GM21381 (cell line): ENCODE data around the gene SH3BP4.
"Not testable (repeated sequence)": the region's sequence is repeated elsewhere in the genome, so short reads cannot be mapped to it uniquely, and the experiment has no call there.

Experiments used
- ATAC-seq: cut with Tn5 transposase; IDR thresholded peaks from one replicate; pipeline ENCODE4 v1.9.1; 2021; ENCODE audit warnings: mild to moderate bottlenecking, moderate library complexity; ENCODE audit not compliant: unreplicated experiment

The SH3BP4 gene

GRCh38 chr2:235011929-235012631, 60.3 kb downstream of the SH3BP4 start:
- ATAC-seq: no peak

GRCh38 chr2:235017441-235017840, 65.6 kb downstream of the SH3BP4 start:
- no peak for ATAC-seq

GRCh38 chr2:235018838-235019237, 67.0 kb downstream of the SH3BP4 start:
- ATAC-seq: no peak

GRCh38 chr2:235020141-235020540, 68.3 kb downstream of the SH3BP4 start:
- not testable (repeated sequence) for ATAC-seq

GRCh38 chr2:235021752-235022151, 69.9 kb downstream of the SH3BP4 start:
- ATAC-seq: no peak

- no peak for ATAC-seq
These were observed 72.5 kb downstream of the SH3BP4 start for GRCh38 chr2:235024191-235024860.

GRCh38 chr2:235024931-235025773, 73.3 kb downstream of the SH3BP4 start:
- ATAC-seq: no peak

GRCh38 chr2:235025800-235026536, 74.2 kb downstream of the SH3BP4 start:
- ATAC-seq: no peak

- ATAC-seq: no peak
These were observed 75.1 kb downstream of the SH3BP4 start for GRCh38 chr2:235026649-235027557.

GRCh38 chr2:235027558-235028214, 75.9 kb downstream of the SH3BP4 start:
- no peak for ATAC-seq

- ATAC-seq: no peak
These were observed 76.8 kb downstream of the SH3BP4 start for GRCh38 chr2:235028646-235029045.

- no peak for ATAC-seq
These were observed 77.2 kb downstream of the SH3BP4 start for GRCh38 chr2:235029054-235029453.

- no peak for ATAC-seq
These were observed 78.3 kb downstream of the SH3BP4 start for GRCh38 chr2:235030126-235030525.

GRCh38 chr2:235030936-235031335, 79.1 kb downstream of the SH3BP4 start:
- ATAC-seq: no peak

GRCh38 chr2:235031686-235032373, 80.0 kb downstream of the SH3BP4 start:
- ATAC-seq: no peak

- ATAC-seq: no peak
These were observed 80.6 kb downstream of the SH3BP4 start for GRCh38 chr2:235032466-235032865.

GRCh38 chr2:235032949-235033348, 81.1 kb downstream of the SH3BP4 start:
- ATAC-seq: no peak

GRCh38 chr2:235034265-235035118, 82.7 kb downstream of the SH3BP4 start:
- no peak for ATAC-seq
